CD4-positive, alpha-beta T cell treated with Interleukin-4 for 1 hour (primary cell): ENCODE measurements around the gene BAX.

Experiments used
- DNase-seq, 2 donors: peaks; one replicate each; pipeline ENCODE4 v3.0.0-alpha.2; 2020 to 2022

The BAX gene

DNA sequence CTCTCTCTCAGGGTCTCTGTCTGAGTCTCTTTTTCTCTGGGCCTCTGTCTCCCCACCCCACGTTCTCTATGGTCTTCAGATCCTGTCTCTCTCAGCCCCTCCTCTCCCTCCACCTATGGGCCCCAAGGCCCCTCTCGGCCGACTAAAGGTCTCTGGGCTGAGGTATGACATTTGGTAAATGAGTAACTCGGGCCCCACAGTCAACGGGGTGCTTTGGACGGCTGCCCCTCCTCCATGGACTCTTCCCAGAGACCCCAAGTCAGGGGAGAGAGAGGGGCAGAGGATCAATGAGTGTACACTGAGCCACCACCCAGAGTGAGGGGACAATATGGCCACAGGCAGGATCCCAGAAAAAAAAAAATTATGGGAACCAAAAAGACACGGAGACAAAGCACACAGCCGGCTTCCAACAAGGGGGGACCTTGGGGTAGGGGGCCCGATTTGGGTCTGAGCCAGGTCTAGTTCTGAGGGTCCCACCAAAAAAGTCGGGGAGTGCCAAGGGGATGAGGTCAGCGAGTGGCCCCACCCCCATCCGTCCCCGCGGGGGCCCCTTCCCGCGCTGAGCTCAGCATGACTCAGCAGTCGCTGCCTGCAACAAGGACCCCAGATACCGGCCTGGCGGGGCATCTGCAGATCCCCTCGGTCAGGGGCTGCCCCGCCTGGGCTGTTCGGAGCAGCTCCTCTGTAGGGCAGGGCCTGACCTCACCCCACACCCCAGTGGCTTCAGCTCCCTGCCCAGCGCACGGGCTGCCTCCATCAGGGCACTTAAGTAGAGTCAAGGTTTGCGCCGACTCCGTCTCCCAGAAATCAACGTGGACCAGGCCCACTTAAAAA is 8.9 kb downstream of the BAX start:
- DNase-seq, result peak; percentile 51 to 59

DNA sequence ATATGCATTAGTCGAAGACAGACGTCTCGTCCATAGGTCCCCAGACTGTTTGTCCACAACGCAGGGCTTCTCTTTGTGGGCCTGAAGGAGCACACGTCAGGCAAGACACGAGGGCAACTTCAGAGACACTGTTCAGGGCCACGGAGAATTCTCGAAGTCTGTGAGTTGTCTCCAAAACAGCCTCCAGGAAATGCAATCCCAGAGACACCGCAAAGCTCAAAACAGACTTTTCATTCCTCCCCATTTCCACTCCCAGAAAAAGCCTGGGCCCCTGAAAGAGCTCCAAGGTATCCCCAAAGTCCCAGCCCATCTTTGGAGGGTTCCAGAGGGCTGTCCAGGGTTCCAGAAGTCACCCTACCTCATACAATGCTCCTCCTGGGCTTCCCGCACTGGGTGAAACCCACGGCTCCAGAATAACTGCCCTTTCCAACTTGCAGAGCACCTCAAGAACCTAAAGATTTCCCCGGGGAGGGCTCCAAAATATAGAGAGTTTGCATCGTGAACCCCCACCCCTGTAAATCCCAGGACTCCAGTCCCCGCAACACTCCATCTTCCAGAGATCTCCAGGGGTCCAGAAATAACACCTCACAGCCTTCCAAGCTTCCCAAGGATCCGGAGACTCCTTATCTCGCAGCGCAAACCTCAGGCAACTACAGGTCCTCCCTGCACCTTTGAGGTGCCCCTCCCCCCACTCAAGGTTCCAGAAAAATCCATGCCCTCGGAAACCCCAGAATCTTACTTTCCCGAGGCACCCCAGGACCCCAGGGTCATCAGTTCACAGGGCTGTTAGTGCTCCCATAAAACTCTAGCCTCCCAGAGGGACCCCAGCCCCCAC is 9.7 kb downstream of the BAX start:
- no peak for DNase-seq

DNA sequence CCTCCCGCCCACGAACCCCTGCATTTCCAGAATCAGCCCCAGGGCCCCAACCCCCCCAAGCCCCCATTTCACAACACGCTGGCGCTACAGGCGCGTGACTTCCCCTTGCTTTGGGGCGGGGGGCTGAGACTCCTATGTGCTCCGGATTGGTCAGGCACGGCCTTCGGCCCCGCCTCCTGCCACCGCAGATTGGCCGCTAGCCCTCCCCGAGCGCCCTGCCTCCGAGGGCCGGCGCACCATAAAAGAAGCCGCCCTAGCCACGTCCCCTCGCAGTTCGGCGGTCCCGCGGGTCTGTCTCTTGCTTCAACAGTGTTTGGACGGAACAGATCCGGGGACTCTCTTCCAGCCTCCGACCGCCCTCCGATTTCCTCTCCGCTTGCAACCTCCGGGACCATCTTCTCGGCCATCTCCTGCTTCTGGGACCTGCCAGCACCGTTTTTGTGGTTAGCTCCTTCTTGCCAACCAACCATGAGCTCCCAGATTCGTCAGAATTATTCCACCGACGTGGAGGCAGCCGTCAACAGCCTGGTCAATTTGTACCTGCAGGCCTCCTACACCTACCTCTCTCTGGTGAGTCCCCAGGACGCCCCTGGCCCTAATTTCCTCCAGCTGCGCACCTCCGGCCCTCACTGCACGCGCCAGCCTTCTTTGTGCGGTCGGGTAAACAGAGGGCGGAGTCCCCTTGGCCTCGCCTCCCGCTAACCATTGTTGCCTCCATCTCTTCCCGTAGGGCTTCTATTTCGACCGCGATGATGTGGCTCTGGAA is 10.5 kb downstream of the BAX start, which contains the start of gene FTL:
TSS of gene FTL (plus strand) at position 270 of the 766 bp plus-strand sequence. CDS start at position 469, 199 bp downstream.
- peak; percentile 93 to 96 for DNase-seq

DNA sequence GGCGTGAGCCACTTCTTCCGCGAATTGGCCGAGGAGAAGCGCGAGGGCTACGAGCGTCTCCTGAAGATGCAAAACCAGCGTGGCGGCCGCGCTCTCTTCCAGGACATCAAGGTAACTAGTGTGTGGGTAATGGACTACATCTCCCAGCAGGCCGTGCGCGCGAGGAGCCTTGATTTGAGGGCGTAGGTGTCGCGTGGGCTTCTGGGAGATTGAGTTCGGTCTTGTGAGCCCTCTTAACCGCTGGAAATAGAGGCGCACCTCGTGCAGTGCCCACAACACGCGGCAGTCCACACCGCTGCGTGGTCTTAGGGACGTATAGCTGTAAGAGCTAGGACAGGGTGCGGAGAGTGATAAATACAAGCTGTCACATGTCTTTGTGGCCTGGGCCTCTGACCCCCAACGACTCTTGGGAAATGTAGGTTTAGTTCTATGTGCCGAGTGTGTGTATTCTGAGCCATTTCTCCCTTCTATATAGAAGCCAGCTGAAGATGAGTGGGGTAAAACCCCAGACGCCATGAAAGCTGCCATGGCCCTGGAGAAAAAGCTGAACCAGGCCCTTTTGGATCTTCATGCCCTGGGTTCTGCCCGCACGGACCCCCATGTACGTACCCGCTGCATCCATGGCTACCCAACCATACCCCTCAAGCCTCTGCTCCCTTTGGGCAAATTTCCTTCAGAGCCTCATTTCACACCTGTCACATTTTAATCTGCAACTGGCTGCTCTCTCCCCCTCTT is 11.3 kb downstream of the BAX start:
- peak; percentile 89 to 90 for DNase-seq

DNA sequence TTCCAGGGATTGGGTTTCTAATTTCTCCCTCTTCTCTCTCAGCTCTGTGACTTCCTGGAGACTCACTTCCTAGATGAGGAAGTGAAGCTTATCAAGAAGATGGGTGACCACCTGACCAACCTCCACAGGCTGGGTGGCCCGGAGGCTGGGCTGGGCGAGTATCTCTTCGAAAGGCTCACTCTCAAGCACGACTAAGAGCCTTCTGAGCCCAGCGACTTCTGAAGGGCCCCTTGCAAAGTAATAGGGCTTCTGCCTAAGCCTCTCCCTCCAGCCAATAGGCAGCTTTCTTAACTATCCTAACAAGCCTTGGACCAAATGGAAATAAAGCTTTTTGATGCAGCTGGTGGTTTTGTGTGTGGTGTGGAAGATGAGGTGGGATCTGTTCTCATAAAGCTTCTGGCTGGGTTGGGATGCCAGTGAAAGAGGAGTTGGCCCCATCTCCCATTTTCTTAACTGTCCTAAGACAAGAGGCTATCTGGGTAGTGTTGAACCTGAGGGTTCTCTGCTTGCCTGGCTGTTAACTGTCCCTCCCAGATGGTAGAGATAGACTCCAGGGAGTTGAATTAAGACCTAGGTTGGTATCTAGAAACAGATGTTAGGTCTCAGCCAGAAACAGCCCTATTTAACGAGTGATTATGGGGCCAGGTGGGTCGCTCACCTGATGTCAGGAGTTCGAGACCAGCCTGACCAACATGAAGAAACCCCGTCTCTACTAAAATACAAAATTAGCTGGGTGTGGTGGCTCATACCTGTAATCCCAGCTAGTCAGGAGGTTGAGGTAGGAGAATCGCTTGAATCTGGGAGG is 12.1 kb downstream of the BAX start:
- no peak for DNase-seq

DNA sequence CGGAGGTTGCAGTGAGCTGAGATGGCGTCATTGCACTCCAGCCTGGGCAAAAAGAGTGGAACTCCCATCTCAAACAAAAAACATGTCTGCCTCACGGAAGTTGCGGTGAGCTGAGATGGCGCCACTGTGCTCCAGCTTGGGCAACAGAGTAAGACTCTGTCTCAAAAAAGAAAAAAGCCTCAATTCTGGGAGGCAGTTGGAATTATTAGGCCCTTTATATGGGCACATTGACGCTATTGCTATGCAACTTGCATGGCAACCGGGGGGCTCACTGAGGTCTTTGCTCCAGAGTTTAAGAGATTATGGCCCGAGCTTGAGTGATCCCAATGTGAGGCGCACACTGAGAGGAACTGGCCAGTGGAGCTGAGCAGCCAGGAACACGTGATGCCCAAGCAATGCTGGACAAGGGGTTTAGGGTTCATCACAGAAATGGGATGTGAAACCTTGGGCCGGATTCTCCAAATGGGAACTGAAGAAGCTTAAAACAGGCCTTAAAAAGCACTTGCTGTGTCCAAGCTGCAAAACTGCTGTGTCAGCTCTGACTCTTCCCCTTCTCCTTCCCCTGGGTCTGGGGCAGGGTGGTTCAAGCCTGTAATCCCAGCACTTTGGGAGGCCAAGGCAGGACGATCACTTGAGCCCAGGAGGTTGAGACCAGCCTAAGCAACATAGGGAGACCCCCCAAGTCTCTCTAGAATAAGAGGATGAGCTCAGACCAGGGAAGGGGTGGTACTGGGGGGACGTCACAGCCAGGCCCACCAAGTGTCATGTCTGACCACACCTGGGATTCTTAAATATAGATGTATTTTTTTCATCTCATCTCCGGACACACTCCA is 12.9 kb downstream of the BAX start:
- peak; percentile 29 to 76 for DNase-seq

DNA sequence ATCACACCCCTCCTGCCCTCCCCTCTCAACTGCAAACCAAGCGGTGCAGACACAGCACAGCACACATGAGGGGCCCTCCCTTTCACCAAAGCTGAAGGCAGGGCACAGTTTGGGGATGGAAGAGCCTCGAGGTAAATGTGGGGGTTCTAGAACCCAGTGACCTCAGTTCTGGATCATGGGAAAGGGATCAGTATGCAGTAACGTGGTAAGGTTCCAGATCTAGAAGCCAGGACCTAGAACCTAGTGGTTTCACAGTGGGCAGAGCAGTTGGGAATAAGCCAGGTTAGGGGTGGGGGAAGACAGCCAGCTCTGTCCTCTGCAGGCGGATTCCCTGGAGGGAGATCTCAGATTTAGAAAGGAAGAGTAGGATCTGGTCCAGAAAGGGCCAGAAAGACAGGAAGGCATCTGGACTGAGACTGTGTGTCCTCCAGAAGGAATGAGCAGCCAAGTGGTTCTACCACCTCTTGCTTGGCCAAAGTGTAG is 13.5 kb downstream of the BAX start:
- DNase-seq, result no peak

DNA sequence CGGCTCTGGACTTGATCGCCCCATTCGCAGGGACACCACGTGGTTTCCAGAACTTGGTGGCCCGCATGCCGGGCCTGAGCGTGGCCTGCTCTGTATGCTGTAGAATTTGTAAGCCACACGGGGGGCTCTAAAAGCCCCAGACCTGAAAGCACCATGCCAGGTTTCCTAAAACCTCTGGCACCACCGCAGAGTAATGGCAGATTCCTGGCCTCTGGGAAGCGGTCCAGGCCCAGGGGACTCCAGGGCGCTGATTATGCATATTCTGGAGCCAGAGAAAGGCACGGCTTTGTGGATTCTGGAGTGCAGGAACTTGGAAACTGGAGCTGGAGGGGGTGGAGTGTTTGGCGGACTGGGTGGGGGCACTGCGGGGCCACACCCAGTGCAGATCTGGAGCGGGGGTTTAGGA is 14.1 kb downstream of the BAX start:
- DNase-seq, result no peak

DNA sequence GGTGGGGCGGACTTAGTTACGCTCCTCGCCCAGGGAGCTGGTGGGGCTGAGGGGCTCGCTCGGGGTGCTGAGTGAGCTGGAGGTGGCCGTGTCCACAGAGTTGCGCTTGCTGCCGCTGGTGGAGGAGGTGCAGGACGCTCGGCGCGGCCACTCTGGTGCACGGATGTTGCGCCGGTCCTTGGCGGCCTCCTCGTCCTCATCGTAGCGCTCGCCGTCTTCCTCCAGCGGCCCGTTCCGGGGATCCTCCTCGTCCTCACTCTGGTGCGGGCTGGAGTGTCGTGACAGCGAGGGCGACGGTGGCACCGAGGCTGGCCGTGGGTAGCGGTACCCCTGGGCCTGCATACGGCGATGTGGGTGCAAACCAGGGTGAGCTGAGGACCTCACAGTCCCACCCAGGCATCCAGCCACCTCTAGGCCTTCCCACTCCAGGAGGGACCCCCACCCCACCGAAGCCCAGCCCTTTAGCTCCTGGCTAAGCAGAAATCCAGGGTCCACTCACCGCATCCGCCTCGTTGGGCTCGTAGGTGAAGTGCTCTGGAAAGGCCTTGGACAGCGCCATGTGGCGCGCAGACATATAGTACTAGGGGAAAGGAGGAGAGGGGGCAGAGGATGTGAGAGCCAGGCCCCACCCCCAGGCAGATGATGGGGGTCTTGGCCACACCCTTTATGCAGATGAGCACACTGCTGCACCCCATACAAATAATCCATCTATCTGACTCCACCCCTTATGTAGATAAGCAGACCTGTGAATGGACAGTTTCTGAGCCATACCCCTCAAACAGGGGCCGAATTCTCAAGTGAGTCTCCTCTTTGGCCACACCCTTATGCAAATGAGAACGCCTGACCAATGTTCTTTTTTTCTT is 14.8 kb downstream of the BAX start:
- DNase-seq, result no peak

DNA sequence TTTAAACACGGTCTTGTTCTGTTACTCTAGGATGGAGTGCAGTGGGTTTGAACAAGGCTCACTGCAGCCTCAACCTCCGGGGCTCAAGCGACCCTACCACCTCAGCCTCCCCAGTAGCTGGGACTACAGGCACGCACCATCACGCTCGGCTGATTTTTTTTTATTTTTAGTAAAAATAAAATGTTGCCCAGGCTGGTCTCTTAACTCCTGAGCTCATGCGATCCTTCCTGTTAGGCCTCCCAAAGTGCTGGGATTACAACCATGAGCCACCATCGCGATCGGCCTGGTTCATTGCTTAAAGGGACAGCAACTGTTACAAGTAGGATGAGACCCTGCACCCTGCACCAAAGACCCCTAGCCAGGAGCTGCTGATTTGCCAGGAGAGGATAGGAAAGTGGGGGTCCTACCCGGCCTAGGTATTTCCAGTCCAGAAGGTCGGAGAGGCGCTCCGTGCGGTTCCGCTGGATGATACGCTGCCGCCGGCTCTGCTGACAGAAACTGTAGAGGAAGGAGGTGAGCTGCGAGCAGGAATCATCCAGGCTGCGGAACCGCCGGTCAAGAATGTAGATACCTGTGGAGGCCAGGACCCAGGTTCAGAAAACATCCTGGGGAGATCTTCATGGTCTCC is 15.6 kb downstream of the BAX start:
- DNase-seq, result no peak

DNA sequence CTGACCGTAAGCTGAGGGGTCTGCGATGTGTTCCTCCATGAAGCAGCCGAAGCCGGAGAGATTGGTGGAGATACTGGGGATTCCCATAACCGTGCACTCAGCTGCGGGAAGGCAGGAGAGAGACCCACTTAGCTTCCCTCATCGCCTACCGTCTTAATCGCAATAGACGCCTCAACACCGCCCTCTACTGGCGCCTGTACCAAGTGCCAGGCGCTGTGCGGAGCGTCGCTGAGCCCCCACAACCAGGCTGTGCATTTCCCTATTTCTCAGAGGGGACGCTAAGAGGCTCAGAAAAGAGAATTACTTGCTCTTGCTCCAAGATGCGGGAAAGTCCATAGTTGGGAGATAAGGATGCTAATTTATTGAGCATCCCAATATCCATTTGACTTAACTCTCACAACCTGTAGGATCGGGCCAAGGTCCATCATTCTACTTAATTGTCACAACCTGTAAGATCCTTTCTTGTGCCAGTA is 16.3 kb downstream of the BAX start:
- DNase-seq, result peak; percentile 81 to 82

DNA sequence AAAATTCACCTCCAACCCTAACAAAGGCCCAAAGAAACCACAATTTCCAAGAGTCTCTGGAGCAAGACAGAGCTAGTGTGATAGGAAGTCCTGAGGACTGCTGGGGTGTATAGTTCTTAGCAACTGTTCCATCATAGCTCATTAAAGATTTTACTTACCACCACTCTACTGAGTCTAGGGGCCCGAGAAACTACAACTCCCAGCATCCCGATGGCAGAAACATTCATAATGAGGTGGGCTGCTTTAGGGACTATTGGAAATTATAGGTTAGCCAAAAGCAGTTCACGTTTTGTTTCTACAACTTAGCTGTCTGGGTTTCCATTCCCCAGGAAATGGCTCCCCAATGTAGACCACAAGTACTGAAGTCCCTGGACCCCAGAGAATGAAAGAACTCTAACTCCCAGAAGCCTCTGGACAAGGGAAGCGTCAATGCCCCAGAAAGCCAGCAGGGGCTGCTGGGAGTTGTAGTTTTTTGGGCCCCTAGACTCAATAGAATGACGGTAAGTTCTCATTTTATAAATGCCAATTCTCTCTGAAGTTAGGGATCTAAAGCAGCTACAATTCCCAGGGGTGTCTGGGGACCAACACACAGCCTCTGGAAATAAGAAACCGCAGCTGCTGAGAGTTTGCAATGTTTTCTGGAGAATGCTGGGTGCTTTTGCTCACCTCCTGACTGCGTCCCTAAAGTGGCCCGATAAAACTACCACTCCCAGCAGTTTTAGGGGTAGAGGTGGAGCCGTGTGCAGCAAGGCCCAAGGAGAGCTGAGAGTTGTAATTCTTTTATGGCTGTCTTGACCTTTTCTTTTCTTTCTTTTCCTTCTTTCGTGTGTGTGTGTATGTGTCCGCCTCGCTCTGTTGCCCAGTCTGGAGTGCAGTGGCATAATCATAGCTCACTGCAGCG is 21.5 kb downstream of the BAX start:
- DNase-seq, result peak; percentile 47 to 57

DNA sequence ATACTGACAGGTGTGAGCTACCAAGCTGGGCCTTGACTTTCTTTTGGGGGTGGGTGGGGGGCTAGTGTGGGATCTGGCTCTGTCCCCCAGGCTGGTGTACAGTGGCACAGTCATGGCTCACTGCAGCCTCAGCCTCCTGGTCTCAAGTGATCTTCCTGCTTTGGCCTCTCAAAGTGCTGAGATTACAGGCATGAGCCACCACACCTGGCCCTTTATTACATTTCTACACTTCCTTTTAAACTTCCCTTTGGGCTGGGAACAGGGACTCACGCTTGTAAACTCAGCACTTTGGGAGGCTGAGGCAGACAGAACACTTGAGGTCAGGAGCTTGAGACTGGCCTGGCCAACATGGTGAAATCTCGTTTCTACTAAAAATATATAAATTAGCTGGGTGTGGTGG is 22.4 kb downstream of the BAX start:
- no peak for DNase-seq

DNA sequence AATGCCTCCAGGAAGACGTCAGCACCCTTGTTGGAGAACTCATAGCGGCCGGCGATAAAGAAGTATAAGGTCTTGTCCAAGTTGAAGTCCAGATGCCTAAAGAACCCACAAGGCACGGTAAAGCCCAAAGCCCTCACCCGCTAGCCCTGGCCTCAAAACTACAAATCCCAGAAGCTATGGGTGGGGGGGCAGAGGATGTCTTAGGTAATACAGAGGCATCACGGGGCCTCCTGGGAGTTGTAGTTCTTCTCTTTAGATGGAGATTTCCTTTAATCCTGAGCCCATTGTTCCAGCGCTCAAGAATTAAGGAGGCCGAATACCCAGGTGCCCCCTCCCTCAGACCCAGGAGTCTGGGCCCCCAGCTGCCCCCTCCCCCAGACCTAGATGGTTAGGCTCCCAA is 27.6 kb downstream of the BAX start:
- DNase-seq, result no peak

DNA sequence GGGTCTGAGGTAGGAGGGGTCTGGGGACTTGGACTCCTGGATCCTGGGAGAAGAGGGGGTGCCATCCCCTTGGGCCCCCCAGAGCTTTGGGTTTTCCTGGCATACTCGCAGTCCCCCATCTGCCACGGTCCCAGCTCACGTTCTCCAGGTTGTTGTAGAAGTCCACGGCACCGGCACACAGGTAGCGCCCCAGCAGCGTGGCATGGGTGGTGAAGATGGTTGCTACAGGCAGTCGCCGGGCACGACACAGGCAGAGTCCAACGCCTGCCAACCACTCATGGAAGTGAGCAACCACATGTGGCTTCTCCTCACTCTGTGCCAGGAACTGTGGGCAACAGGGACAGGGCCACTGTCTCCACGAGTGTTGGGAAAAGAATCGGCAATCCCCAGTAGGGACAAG is 31.0 kb downstream of the BAX start:
- no peak for DNase-seq

DNA sequence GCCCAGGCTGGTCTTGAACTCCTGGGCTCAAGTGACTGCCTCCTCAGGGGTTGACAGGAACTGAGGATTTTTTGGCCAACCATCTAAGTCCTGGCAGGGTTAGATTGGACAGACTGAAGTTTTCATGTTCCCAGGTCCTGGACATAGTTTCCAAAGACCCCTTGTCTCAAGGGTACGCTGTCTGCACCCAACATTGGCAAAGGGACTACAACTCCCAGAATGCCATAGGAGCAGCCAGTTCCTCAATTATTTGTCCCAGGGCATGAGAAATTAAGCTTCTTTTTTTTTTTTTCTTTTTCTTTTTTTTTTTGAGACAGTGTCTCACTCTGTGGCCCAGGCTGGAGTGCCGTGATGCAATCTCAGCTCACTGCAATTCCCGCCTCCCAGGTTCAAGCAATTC is 31.5 kb downstream of the BAX start:
- DNase-seq, result no peak

DNA sequence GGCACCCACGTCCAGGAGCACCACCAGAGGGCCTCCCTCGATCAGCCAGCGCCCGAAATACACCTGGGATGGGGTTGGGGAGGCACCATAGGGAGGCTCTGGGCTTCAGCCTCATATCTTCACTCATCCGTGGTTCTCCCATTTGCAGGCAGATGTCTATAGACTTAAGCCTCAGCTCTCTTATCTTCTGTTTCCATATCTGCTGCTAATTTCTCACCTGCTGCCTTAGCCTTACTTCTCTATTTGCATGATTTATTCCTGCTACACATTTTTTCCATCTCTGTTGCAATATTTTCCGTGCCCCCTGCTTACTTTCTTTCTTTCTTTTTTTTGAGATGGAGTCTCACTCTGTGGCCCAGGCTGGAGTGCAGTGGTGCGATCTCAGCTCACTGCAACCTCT is 32.6 kb downstream of the BAX start:
- no peak for DNase-seq

DNA sequence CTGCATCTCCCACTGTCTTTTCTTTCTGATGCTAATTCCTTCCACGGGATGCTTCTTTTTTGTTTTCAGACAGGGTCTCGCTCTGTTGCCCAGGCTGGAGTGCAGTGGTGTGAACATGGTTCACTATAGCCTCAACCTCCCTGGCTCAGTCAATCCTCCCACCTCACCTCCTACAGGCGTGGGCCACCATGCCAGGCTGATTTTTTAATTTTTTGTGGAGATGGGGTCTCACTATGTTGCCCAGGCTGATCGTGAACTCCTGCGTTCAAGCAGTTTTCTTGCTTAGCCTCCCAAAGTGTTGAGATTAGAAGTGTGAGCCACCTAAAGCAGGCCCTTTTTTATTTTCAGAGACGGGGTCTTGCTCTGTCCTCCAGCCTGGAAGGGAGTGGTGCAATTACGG is 33.6 kb downstream of the BAX start:
- no peak for DNase-seq
